ENCODE data around the gene DNAJB14. TPM values are rescaled to one million over a fixed set of nuclear protein-coding genes. Genes with fewer than 3 reads are reported as not detected.

DNAJB14 gene
- total and polyA plus RNA-seq, 2 experiments from 2014 or later, result 24.9 to 27.3 TPM

- Mint-ChIP-seq H3K4me1 (peaks cover 8% of the 10 kb centered on the region), H3K27ac (peak overlapping the region; percentile 92), H3K4me3 (peak overlapping the region; percentile 97), H3K9me3 (no peaks in the 10 kb centered on the region), H3K36me3 (ENCODE audit: low read depth) (no peaks in the 10 kb centered on the region), H3K27me3 (ENCODE audit: insufficient read depth, low read depth, poor library complexity) (no peaks in the 10 kb centered on the region)
- Histone ChIP-seq H4K20me1 (replicated peaks; ENCODE audit: insufficient read depth) (no peaks in the 10 kb centered on the region), H3F3A (replicated peaks; ENCODE audit: low read depth) (peaks cover 4% of the 10 kb centered on the region; the same call in 1 of the 2 replicates), H3K36me3 (ENCODE audit: insufficient read depth) (no peaks in the 10 kb centered on the region), H3K4me2 (peak overlapping the region; percentile 91), H3K27me3 (ENCODE audit: insufficient read depth) (no peaks in the 10 kb centered on the region), H3K79me2 (replicated peaks; ENCODE audit: insufficient read depth) (peaks cover 28% of the 10 kb centered on the region), H3K9me2 (ENCODE audit: insufficient read depth) (no peaks in the 10 kb centered on the region), H3K27ac (ENCODE audit: low read depth) (peak overlapping the region; percentile 79), H2AFZ (peak overlapping the region; percentile 67; the same call in 1 of the 2 replicates), H3K4me1 (ENCODE audit: insufficient read depth) (no peaks in the 10 kb centered on the region), H3K4me3 (peak overlapping the region; percentile 92)
- no peak for ATAC-seq
- no peak for DNase-seq (ENCODE audit: low spot score)
- TF ChIP-seq JUNB (IDR thresholded peaks at IDR 0.05; ENCODE audit: unreplicated experiment), result no peak
- TF ChIP-seq CREB1 (CRISPR knock-in tag; IDR thresholded peaks at IDR 0.05; ENCODE audit: low read depth), result no peak
- no peak for TF ChIP-seq ETS1 (IDR thresholded peaks at IDR 0.05)
- no peak for TF ChIP-seq ZNF114 (CRISPR knock-in tag; IDR thresholded peaks at IDR 0.05)
These were observed 52.6 kb downstream of the DNAJB14 start for GRCh38 chr4:99893839-99894160.

GRCh38 chr4:99893029-99893428 is 53.4 kb downstream of the DNAJB14 start:
- peak overlapping the region; percentile 92 for H3K4me3 ChIP-seq
- no peaks in the 10 kb centered on the region for H3K9me3 Mint-ChIP-seq
- no peaks in the 10 kb centered on the region for H3K27me3 ChIP-seq (ENCODE audit: insufficient read depth)

More at GRCh38 chr4:99893029-99893428, 53.4 kb downstream of the DNAJB14 start:
- Mint-ChIP-seq H3K4me3 (peak overlapping the region; percentile 97), H3K4me1 (peaks cover 8% of the 10 kb centered on the region), H3K27me3 (ENCODE audit: insufficient read depth, low read depth, poor library complexity) (no peaks in the 10 kb centered on the region), H3K27ac (no peak overlapping the region), H3K36me3 (ENCODE audit: low read depth) (no peaks in the 10 kb centered on the region)
- no peak for ATAC-seq
- DNase-seq (ENCODE audit: low spot score), result no peak
- H3K9me2 ChIP-seq (ENCODE audit: insufficient read depth), result no peaks in the 10 kb centered on the region
- H3K36me3 ChIP-seq (ENCODE audit: insufficient read depth), result no peaks in the 10 kb centered on the region
- H3K4me2 ChIP-seq, result peak overlapping the region; percentile 91
- H4K20me1 ChIP-seq (replicated peaks; ENCODE audit: insufficient read depth), result no peaks in the 10 kb centered on the region
- no peaks in the 10 kb centered on the region for H3K4me1 ChIP-seq (ENCODE audit: insufficient read depth)
- H2AFZ ChIP-seq, result no peak overlapping the region
- peaks cover 4% of the 10 kb centered on the region; the same call in 1 of the 2 replicates for H3F3A ChIP-seq (replicated peaks; ENCODE audit: low read depth)
- H3K79me2 ChIP-seq (replicated peaks; ENCODE audit: insufficient read depth), result peaks cover 28% of the 10 kb centered on the region
- H3K27ac ChIP-seq (ENCODE audit: low read depth), result no peak overlapping the region
- TF ChIP-seq CTCF (conservative IDR thresholded peaks at IDR 0.05; ENCODE audit: low read depth in 2 of 2) (no peak), CREB1 (CRISPR knock-in tag; IDR thresholded peaks at IDR 0.05; ENCODE audit: low read depth) (no peak)
